T-cell (primary cell): ENCODE results near the gene NINL. TPM values are rescaled to one million over a fixed set of nuclear protein-coding genes. Genes with fewer than 3 reads are reported as not detected.
"Not testable (repeated sequence)": the region's sequence is repeated elsewhere in the genome, so short reads cannot be mapped to it uniquely, and the experiment has no call there.

Source experiments
- ATAC-seq, 4 experiments: fragments of 200-7000 bp in 3 of 4; fragments of 150-1000 bp in 1 of 4; cut with Tn5 transposase; replicated peaks in 1 of 4; 1 replicate in 3 of 4; 2 replicates in 1 of 4; pipeline ENCODE4 v1.10.0; 2021; ENCODE audit warnings: moderate library complexity in 3 of 4, mild to moderate bottlenecking in 2 of 4, moderate number of reproducible peaks in 1 of 4
- CTCF ChIA-PET, 2 donors: fragments of 300-600 bp; sonication (Branson Sonifier 250); formaldehyde crosslinking; loops; one replicate each; lab custom pipeline; 2022; ENCODE audit warnings: antibody characterized with exemption in 2 of 2; lab: Charles Lee
- POLR2A ChIA-PET, 2 donors: fragments of 300-600 bp; sonication (Branson Sonifier 250); formaldehyde crosslinking; loops; one replicate each; lab custom pipeline; 2022; ENCODE audit warnings: antibody characterized with exemption in 2 of 2; lab: Charles Lee
- DNase-seq, 35 experiments: peaks; one replicate each; pipeline versions ENCODE4 v3.0.0 to v3.0.0-alpha.2; 2013 to 2023
- H3K27ac ChIP-seq: one replicate; pipeline ENCODE4 v1.5.1; 2013; ENCODE audit warnings: low read length
- H3K27me3 ChIP-seq, 2 experiments: replicated peaks in 1 of 2; 1 replicate in 1 of 2; 2 replicates in 1 of 2; pipeline versions ENCODE4 v1.6.1 to v1.7.0; 2013; ENCODE audit warnings: low read length in 1 of 2, mixed read lengths in 1 of 2; ENCODE audit not compliant: control insufficient read depth in 2 of 2, insufficient read depth in 2 of 2; ENCODE audit errors: extremely low read depth in 1 of 2
- H3K36me3 ChIP-seq, 2 donors: 1 replicate in 1 of 2; 2 replicates in 1 of 2; pipeline versions ENCODE4 v1.6.1 to v1.7.0; 2013; ENCODE audit warnings: low read length in 1 of 2; ENCODE audit not compliant: control insufficient read depth in 2 of 2, insufficient read depth in 1 of 2; ENCODE audit errors: extremely low read depth in 1 of 2
- H3K4me1 ChIP-seq, 2 experiments: 1 replicate in 1 of 2; 2 replicates in 1 of 2; pipeline versions ENCODE4 v1.6.1 to v1.7.0; 2013; ENCODE audit warnings: low read length in 2 of 2, mixed read lengths in 1 of 2; ENCODE audit not compliant: insufficient read depth in 2 of 2, control insufficient read depth in 1 of 2; ENCODE audit errors: extremely low read depth in 1 of 2
- H3K4me3 ChIP-seq, 2 donors: 1 replicate in 1 of 2; 2 replicates in 1 of 2; pipeline versions ENCODE4 v1.5.1 to v1.7.0; 2013; ENCODE audit warnings: mild to moderate bottlenecking in 2 of 2, low read length in 1 of 2, moderate library complexity in 1 of 2; ENCODE audit not compliant: control insufficient read depth in 1 of 2; ENCODE audit errors: extremely low read depth in 1 of 2
- H3K9me3 ChIP-seq: 2 replicates; pipeline ENCODE4 v1.7.0; 2013
- H3K27ac Mint-ChIP-seq, 2 donors: one replicate each; pipeline ENCODE4 v1.8.0; 2020 to 2021; ENCODE audit warnings: mild to moderate bottlenecking in 2 of 2, mixed read lengths in 2 of 2
- H3K27me3 Mint-ChIP-seq, 2 donors: one replicate each; pipeline ENCODE4 v1.8.0; 2021 to 2022; ENCODE audit warnings: mixed read lengths in 2 of 2
- H3K36me3 Mint-ChIP-seq: one replicate; pipeline ENCODE4 v1.8.0; 2021; ENCODE audit warnings: mixed read lengths
- H3K4me1 Mint-ChIP-seq, 3 donors: one replicate each; pipeline ENCODE4 v1.8.0; 2020 to 2022; ENCODE audit warnings: mixed read lengths in 3 of 3, mild to moderate bottlenecking in 1 of 3
- H3K4me3 Mint-ChIP-seq, 3 donors: one replicate each; pipeline ENCODE4 v1.8.0; 2020 to 2022; ENCODE audit warnings: mild to moderate bottlenecking in 3 of 3, mixed read lengths in 3 of 3, moderate library complexity in 3 of 3
- H3K9me3 Mint-ChIP-seq, 3 donors: one replicate each; pipeline ENCODE4 v1.8.0; 2020 to 2022; ENCODE audit warnings: mixed read lengths in 3 of 3
- WGBS: methylation state at CpG from one replicate; pipeline ENCODE4 v1.1.5; 2013; ENCODE audit warnings: missing lambda C conversion rate; ENCODE audit not compliant: insufficient coverage; 5-methylcytosine and 5-hydroxymethylcytosine counted together
- total RNA-seq, 35 experiments: library from RNA in 6 of 35; stranded (reverse) in 6 of 35; fragments of 120-200 nt in 1 of 35; gene quantifications; one replicate each; pipeline versions ENCODE4 v1.2.1 to v1.2.4 and lab custom pipeline; 2013 to 2026

Gene NINL
- total RNA-seq, 5 donors from 2014 or later (not counting 1 experiment from before 2014, with no cell fraction given): 1.3 to 4.8 (median 2.7) TPM

DNA sequence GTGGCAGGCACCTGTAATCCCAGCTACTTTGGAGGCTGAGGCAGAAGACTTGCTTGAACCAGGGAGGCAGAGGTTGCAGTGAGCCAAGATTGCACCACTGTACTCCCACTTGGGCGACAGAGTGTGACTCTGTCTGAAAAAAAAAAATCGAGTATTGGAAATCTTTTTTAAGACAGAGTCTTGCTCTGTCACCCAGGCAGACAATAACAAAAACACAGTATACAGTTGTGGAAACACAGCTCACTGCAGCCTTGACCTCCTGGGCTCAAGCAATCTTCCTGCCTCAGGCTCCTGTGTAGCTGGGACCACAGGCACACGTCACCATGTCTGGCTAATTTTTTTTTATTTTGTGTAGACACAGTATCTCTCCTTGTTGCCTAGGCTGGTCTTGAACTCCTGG is 23.4 kb upstream of the NINL start:
- Mint-ChIP-seq H3K9me3 (no peaks in the 10 kb centered on the region), H3K36me3 (peaks cover 4% of the 10 kb centered on the region), H3K4me1 (no peaks in the 10 kb centered on the region), H3K27me3 (no peaks in the 10 kb centered on the region), H3K27ac (no peak overlapping the region), H3K4me3 (no peak overlapping the region)
- ATAC-seq (no peak), DNase-seq (no peak)
- POLR2A ChIA-PET: no interaction called here
- H3K4me3 ChIP-seq: no peak overlapping the region
- H3K9me3 ChIP-seq: no peaks in the 10 kb centered on the region
- H3K27me3 ChIP-seq: peaks cover 0 to 1% of the 10 kb centered on the region in 2 experiments
- no peak overlapping the region for H3K27ac ChIP-seq
- CTCF ChIA-PET: no interaction called here
- no CpG with 5 or more reads among the region's 3 CpGs for WGBS
- no peaks in the 10 kb centered on the region for H3K4me1 ChIP-seq
- no peaks in the 10 kb centered on the region for H3K36me3 ChIP-seq

DNA sequence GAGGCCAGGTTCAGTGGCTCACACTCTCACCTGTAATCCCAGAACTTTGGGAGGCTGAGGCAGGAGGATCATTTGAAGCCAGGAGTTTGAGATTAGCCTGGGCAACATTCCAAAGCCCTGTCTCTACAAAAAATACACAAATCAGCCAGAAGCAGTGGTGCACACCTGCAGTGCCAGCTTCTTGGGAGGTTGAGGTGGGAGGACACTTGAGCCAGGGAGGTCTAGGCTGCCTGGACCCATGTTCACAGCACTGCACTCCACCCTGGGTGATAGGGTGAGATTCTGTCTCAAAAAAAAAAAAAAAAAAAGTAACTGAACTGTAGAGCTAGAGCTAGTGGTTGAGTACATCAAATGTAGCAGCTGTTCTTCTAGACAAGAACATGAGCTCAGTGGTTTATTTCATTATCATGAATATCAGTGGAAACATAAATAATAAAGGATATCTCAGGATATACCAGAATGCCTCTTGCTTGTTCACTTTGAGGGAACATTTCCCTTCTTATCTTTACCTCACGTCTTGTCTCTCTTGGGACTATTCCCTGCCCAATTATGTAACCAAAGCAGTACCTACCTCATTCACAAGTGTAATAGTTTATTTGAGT is 20.9 kb upstream of the NINL start:
- H3K36me3 ChIP-seq: no peaks in the 10 kb centered on the region
- H3K27me3 ChIP-seq: peaks cover 0 to 3% of the 10 kb centered on the region in 2 experiments
- ATAC-seq (no peak), DNase-seq (no peak)
- ChIA-PET POLR2A (no interaction called here), CTCF (interaction anchor here in 1 of 2 donors (0.6 kb wide), 1 partner anchor 255 kb away, joined by 3 read pairs; no protein-coding TSS in a partner anchor)
- Mint-ChIP-seq H3K27me3 (no peaks in the 10 kb centered on the region), H3K9me3 (no peaks in the 10 kb centered on the region), H3K4me1 (no peaks in the 10 kb centered on the region), H3K27ac (no peak overlapping the region), H3K4me3 (no peak overlapping the region), H3K36me3 (no peaks in the 10 kb centered on the region)
- H3K4me1 ChIP-seq: no peaks in the 10 kb centered on the region
- no peak overlapping the region for H3K27ac ChIP-seq
- H3K4me3 ChIP-seq: no peak overlapping the region
- no CpG with 5 or more reads among the region's 1 CpG for WGBS
- no peaks in the 10 kb centered on the region for H3K9me3 ChIP-seq

DNA sequence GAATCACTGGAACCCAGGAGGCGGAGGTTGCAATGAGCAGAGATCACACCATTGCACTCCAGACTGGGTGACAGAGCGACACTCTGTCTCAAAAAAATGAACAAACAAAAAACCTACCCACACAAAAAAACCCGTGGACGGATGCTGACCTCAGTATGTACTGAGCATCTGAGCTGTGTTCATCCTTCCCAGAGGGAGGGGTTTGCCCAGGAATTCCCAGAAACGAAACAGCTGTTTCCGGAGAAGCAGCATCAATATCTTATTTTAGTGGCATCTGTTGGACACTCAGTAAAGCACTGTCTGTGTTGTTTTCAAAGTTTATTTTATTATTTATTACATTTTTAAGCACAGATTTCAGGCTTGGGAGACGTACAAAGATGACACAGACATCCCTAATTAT is 19.8 kb upstream of the NINL start:
- Mint-ChIP-seq H3K27me3 (no peaks in the 10 kb centered on the region), H3K4me3 (no peak overlapping the region), H3K36me3 (no peaks in the 10 kb centered on the region), H3K27ac (no peak overlapping the region), H3K9me3 (no peaks in the 10 kb centered on the region), H3K4me1 (no peaks in the 10 kb centered on the region)
- ATAC-seq (no peak), DNase-seq (no peak)
- ChIA-PET POLR2A (no interaction called here), CTCF (no interaction called here)
- Histone ChIP-seq H3K4me1 (no peaks in the 10 kb centered on the region), H3K27ac (no peak overlapping the region), H3K27me3 (peaks cover 0 to 10% of the 10 kb centered on the region in 2 experiments), H3K36me3 (no peaks in the 10 kb centered on the region), H3K4me3 (no peak overlapping the region), H3K9me3 (no peaks in the 10 kb centered on the region)
- WGBS: 100% methylated on average over 1 of the region's 7 CpGs

DNA sequence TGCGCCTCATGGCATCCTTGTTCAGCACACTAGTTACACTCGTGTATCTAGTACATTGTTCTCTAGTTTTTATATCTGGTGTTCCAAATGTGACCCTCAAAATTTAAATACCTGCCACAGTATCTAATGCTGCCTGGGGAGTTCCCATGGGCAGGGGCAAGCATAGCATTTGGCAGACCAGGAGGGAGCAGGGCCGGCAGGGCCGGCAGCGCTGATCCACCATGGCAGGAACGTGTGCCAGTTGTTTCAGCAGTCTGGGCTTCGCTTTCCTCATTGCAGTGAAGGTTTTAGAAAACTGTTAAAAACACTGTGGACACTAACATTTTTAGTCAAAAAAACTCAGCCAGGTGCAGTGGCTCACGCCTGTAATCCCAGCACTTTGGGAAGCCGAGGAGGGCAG is 19.3 kb upstream of the NINL start:
- Histone ChIP-seq H3K4me1 (no peaks in the 10 kb centered on the region), H3K27me3 (peaks cover 0 to 10% of the 10 kb centered on the region in 2 experiments), H3K27ac (no peak overlapping the region), H3K4me3 (no peak overlapping the region), H3K36me3 (no peaks in the 10 kb centered on the region), H3K9me3 (no peaks in the 10 kb centered on the region)
- H3K4me1 Mint-ChIP-seq: no peaks in the 10 kb centered on the region
- H3K36me3 Mint-ChIP-seq: no peaks in the 10 kb centered on the region
- no peak overlapping the region for H3K4me3 Mint-ChIP-seq
- ChIA-PET POLR2A (no interaction called here), CTCF (no interaction called here)
- no peak overlapping the region for H3K27ac Mint-ChIP-seq
- DNase-seq (no peak), ATAC-seq (no peak)
- H3K9me3 Mint-ChIP-seq: no peaks in the 10 kb centered on the region
- H3K27me3 Mint-ChIP-seq: no peaks in the 10 kb centered on the region
- 86% methylated on average over 5 of the region's 9 CpGs for WGBS

DNA sequence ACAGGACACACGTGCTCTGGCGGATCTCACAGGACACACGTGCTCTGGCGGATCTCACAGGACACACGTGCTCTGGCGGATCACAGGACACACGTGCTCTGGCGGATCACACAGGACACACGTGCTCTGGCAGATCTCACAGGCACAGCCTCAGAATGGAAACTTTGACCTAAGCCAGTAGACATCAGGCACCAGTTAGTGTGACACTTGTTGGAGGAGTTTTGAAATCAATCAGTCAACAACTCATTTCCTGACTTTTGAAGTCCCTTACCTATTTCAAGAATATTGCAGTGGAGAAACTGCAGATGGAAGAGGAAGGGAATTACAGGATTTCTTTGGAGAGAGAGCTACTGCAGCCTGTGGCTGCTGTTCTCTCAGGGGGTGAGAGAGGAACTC is 17.6 kb upstream of the NINL start:
- H3K4me1 Mint-ChIP-seq, ATAC-seq, H3K36me3 ChIP-seq, H3K9me3 Mint-ChIP-seq, H3K36me3 Mint-ChIP-seq, H3K27ac ChIP-seq, DNase-seq, H3K9me3 ChIP-seq, H3K27me3 Mint-ChIP-seq, H3K4me3 Mint-ChIP-seq, H3K27ac Mint-ChIP-seq, CTCF ChIA-PET, H3K4me1 ChIP-seq, H3K4me3 ChIP-seq, POLR2A ChIA-PET: not testable (repeated sequence)
- peaks cover 0 to 14% of the 10 kb centered on the region in 2 experiments for H3K27me3 ChIP-seq
- 0% methylated on average over 1 of the region's 9 CpGs for WGBS

GRCh38 chr20:25602191-25602913 is 17.0 kb upstream of the NINL start:
- H3K27ac Mint-ChIP-seq, H3K9me3 Mint-ChIP-seq, H3K36me3 ChIP-seq, H3K36me3 Mint-ChIP-seq, H3K27me3 Mint-ChIP-seq, H3K4me3 ChIP-seq, H3K4me1 ChIP-seq, ATAC-seq, H3K9me3 ChIP-seq, H3K4me3 Mint-ChIP-seq, H3K27ac ChIP-seq, POLR2A ChIA-PET, CTCF ChIA-PET, H3K4me1 Mint-ChIP-seq, DNase-seq: not testable (repeated sequence)
- 93% methylated on average over 18 of the region's 39 CpGs for WGBS
- H3K27me3 ChIP-seq: peaks cover 0 to 14% of the 10 kb centered on the region in 2 experiments
